ENCODE results near the gene GID4.

GID4 gene

GRCh38 chr17:18116078-18116477, 76.9 kb downstream of the GID4 start:
- TF ChIP-seq CREB1 (IDR thresholded peaks at IDR 0.05; ENCODE audit: low read depth), result no peak
- no peak for TF ChIP-seq TAF1 (IDR thresholded peaks at IDR 0.05; ENCODE audit: low read depth)
- no peak for TF ChIP-seq EP300 (IDR thresholded peaks at IDR 0.05; ENCODE audit: borderline replicate concordance)
- TF ChIP-seq CEBPB (IDR thresholded peaks at IDR 0.05), result no peak
- TF ChIP-seq USF1 (IDR thresholded peaks at IDR 0.05), result no peak
- TF ChIP-seq TCF12 (IDR thresholded peaks at IDR 0.05; ENCODE audit: low read depth), result no peak
- no peak for TF ChIP-seq TEAD4 (IDR thresholded peaks at IDR 0.05)

GRCh38 chr17:18117533-18117932, 78.3 kb downstream of the GID4 start:
- TF ChIP-seq EP300 (IDR thresholded peaks at IDR 0.05; ENCODE audit: borderline replicate concordance) (no peak), MAX (IDR thresholded peaks at IDR 0.05) (no peak), CEBPB (IDR thresholded peaks at IDR 0.05) (no peak), NFIC (IDR thresholded peaks at IDR 0.05) (no peak), FOXM1 (IDR thresholded peaks at IDR 0.05; ENCODE audit: borderline replicate concordance, low read depth) (no peak), RAD21 (IDR thresholded peaks at IDR 0.05; ENCODE audit: low read depth) (no peak), REST (IDR thresholded peaks at IDR 0.05; ENCODE audit: low read depth) (no peak), CREB1 (IDR thresholded peaks at IDR 0.05; ENCODE audit: low read depth) (no peak), USF1 (IDR thresholded peaks at IDR 0.05) (no peak), ZBTB7A (IDR thresholded peaks at IDR 0.05; ENCODE audit: low read depth) (no peak), EGR1 (IDR thresholded peaks at IDR 0.05) (no peak), TAF1 (IDR thresholded peaks at IDR 0.05; ENCODE audit: low read depth) (no peak), TEAD4 (IDR thresholded peaks at IDR 0.05) (no peak), TCF12 (IDR thresholded peaks at IDR 0.05; ENCODE audit: low read depth) (no peak), YY1 (IDR thresholded peaks at IDR 0.05; ENCODE audit: low read depth) (no peak)
